GM21367 (cell line): ENCODE results near the gene PROSER3.
A peak's percentile ranks its signal among the peaks of the same experiment; 100 is the strongest.

Experiments
- ATAC-seq: cut with Tn5 transposase; IDR thresholded peaks from one replicate; pipeline ENCODE4 v1.9.1; 2021; ENCODE audit not compliant: unreplicated experiment

PROSER3 gene

DNA sequence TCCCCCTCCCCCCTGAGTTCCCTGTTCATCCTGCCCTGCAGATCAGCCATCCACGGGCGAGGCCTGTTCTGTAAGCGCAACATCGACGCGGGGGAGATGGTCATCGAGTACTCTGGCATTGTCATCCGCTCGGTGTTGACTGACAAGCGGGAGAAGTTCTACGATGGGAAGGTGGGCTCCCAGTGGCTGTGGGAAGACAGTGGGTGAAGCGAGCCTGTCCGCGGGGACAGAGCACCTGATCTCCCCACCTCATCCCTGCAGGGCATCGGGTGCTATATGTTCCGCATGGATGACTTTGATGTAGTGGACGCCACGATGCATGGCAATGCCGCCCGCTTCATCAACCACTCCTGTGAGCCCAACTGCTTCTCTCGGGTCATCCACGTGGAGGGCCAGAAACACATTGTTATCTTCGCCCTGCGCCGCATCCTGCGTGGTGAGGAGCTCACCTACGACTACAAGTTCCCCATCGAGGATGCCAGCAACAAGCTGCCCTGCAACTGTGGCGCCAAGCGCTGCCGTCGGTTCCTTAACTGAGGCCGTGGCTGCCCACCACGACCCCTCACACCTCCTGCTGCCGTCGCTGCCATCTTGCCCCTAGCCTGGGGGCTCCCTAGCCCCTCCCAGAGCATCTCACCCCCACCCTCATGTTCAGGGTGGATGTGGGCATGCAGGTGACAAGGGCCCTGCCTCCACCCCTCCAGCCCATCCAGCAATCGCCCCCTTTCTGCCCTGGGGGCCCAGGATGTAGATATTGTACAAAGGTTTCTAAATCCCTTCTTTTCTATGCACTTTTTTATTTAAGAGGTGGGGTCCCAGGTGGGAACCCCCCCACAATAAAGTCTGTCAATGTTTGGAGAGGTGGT is 19.7 kb upstream of the PROSER3 start:
- no peak for ATAC-seq

DNA sequence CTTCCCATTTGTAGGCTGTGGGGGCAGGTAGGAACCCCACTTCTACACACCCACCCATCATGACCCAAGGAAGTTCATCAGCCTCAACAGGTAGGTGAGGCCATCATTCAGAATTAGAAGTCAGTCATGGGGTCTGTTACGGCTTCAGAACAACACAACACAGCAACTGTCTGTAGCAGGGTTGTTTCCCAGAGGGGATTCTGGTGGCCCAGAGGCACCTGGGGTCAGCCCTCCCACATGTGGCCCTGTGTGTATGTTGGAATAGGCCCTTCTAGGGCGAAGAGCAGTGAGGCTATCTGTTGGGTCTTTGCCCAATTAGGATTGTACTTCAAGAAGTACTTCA is 19.1 kb upstream of the PROSER3 start:
- ATAC-seq = no peak

DNA sequence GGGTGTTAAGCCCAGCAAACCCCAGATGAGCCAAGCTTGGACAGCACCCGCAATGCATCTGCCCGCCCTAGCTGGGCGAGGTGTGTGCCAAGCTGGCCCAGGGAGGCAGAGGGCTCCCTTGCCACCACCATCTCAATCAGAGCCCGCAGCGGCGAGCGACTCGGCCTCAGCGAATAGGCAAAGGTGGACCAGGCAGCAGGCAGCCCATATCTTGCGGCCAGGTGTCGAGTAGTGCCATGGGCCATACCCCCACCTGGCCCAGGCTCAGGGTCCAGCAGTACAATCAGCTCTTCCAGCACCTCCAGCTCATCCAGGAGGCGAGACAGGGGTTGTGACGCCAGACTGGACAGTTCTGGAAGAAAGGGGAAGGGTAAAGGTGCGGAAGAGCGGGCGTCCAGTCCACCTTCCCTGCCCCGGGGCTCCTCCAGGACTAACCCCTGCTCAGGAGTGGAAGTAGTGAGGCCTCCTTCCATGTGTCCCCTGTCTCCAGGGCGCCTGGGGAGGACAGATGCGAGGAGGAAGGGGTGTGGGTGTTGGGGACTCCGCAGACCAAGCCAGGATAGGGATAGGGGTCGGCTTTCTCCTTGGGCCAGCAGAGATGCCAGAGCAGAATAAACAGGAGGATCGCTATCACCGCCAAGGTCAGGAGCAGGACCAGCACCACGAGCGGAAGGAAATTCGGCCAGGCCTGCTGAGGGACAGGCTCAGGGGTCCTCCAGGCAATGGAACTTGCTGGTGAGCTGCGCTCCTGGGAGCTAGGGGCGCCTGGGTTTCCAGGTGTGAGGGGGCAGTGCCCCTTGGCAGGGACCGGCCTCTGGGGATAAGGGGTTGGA is 18.5 kb upstream of the PROSER3 start:
- no peak for ATAC-seq

DNA sequence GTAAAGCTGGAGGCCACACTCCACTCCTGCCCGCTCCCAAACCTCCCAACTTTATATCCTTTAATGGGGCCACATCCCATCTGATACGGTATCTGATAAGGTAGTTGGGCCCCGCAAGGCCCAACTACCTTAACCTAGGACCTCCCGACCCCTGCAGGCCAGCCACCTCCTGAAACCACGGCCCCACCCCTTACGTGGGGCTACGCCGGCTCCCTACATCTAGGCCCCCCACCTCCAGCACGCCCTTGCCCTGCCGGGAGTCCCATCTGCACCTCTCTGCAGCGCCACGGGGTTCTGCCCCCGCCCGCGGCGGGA is 17.9 kb upstream of the PROSER3 start:
- no peak for ATAC-seq

DNA sequence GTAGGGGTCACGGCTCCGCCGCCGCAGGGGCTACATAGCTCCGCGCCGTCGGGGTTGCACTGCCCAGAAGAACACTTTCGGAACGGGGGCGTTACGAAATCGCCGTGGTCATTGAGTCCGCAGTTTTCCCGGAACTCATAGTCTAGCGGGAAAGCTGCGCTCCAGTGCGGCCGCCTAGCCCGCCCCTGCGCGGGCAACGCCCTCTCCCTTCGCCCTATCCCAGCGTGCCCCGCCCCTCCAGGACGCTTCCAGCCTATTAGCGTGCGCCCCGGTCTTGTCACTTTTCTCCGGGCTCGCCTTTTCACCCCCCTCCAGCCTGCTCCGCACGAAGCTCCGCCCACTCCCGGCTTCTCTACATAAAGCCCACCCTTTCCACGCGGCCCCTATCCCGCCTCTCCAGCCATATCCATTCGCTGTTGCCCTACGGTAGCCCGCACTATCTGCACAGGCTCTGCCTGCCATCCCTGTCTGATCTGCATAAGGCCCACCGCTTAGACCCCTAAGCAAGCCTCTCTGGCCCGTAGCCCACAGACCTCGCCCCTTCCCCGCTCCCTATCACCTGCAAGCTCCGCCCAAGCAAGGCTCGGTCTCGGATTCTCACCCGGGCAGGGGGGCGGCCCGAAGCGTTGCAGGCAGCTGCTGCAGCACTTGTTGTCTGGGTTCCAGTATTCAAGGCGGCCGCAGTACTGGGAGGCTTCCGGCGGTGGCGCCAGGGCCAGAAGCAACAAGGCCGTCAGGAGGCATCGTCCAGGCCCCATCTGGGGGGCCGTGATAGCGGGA is 17.4 kb upstream of the PROSER3 start:
- ATAC-seq = peak; percentile 43

DNA sequence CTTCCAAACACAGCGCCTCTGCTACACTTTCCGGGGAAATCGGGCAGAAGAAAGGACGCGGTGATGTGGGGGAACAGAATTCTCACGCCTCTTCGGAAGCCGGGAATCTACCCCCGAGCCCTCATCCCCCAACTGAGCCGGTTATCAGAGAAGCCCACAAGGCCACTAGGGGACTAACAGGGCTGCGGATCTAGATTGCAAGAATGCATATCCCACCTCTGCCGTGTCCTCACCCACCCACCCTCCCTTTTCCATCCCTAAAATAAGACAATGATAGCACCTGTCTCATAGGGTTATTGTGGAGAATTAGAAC is 16.8 kb upstream of the PROSER3 start:
- ATAC-seq = no peak

DNA sequence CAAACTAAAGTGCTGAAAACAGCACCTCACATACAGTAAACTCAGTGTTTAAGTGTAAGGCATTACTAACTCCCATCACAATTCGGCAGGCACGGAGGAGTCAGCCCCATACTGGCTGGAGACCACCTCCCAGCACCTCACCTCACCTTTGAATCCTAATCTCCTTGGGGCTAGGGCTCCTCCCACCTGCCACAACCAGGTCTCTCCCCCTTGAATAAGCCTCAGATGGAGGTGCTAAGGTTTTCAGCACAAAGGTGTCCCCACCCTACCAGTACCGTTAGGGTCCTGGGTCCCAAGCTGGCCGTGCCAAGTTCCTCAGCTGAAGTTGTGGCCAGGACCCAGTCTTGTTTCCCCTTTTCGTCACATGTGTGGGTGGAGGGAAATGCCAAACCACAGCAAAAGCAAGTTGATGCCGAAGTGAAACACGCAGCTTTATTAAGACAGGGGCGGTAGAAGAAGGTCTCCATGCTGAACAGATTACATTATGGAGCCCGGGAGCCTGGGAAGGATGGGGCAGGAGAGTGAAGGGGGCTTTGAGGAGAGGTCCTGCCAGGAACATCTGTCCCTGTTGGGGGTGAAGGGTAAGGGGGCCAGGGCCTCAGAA is 15.8 kb upstream of the PROSER3 start, which contains the start of gene IGFLR1:
Gene IGFLR1, minus strand, starts transcription at position 332 of the 604 bp plus-strand sequence. CDS start 1,272 bp downstream, outside the sequence.
- no peak for ATAC-seq

DNA sequence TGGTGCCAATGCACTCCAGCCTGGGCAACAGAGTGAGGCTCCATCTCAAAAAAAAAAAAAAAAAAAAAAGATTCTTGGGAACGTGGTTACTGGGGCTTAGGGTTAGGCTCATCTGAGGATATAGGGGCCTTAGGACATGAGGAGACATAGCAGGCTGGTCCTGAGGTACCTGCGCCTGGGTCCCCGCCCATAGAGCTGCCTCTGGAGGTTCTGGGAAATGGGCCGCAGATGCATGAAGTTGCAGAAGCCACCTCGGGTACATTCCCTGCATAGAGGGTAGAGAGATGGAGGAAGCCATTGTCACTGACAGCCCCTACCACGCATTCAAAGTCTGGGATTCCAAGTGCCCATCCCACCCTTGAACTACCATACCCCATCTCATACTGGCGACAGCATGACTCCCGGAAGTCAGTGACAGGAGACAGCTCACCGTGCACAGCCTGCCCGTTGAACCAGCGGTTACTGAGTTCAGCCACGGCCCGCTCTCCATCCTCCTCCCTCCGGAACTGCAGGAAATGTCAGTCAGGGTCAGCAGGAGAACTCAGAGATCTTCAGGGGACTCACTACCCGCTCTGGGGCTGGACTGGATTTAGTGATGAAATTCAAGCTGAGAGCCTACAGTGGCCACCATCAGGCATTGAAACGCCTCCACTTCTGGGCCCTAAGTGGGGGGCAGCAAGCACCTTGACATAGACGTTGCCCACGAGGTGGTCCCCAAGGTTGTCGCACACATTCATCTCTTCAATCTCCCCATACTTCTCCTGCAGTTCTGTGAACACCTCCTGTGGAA is 14.1 kb upstream of the PROSER3 start:
- ATAC-seq = no peak

DNA sequence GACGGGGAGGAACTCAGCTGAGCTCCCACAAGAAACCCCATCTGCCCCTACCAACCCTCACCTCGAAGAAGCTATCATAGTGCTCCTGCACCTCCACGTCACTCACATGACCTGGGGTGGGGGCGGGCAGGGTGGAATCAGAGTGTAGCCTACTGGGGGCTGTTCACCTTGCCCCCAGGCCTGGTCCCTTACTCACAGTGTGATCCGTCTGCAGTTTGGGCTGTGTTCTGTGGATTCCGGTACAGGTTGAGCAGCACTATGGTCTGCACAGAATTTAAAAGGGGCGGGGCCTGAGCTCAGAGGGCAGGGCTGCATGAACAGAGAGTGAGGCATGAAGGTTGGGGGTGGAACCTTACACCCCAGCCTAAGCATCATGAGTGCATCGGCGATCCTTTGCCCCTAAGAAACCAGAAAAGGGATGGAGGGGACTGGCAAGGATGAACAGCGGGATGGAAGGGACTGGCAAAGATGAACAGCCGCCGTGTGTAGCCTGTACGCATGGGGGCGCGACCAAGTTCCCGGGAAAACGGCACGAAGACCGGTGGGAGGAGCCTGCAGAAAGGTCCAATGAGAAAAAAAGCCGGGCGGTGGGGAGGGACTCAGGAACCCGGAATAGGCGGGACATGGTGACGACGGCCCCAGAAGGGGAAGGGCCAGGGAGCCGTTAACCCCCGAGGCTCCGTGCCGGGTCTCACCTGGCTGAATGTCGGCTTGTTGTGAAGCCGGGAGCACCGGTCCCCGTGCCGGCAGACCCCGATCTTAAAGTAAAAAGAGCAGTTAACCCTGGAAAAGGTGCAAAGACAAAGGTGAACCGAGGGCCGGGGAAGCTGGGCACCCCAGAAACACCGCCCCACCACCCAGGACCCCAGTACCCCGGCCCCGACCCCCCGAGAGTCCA is 13.3 kb upstream of the PROSER3 start:
- ATAC-seq = peak; percentile 29

DNA sequence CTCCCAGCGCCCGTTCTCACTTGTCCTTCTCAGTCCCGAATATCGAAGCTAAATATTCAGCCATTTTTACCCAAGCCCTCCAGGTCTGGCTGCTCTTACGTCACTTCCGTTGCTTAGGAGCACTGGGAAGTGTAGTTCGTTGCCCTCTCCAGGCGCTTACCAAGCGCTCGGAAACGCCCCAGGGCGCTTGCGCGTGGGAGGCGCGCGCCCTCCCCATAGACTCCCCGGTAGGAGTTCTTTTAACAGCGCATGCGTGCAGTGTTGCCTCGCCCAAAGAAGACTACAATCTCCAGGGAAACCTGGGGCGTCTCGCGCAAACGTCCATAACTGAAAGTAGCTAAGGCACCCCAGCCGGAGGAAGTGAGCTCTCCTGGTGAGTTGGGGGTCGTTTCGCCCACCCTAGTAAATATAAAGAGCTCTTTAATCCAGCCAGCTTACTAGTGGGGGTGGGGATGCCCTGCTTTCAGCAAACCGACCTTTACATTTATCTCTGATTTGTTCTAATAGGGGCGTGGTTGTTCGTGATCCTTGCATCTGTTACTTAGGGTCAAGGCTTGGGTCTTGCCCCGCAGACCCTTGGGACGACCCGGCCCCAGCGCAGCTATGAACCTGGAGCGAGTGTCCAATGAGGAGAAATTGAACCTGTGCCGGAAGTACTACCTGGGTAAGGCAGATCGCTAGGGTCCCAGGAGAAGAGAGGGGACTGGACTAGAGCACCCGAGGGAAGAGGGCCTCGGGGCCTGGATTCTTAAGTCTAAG is 12.5 kb upstream of the PROSER3 start, which contains the start of the genes PSENEN and U2AF1L4:
Gene PSENEN, plus strand, starts transcription at position 324 of the 759 bp plus-strand sequence. Its CDS starts 280 bp downstream, at position 604.
Gene U2AF1L4, minus strand, starts transcription at position 91 of the 759 bp plus-strand sequence. Its CDS starts 27 bp downstream, at position 64.
- ATAC-seq = peak; percentile 33

DNA sequence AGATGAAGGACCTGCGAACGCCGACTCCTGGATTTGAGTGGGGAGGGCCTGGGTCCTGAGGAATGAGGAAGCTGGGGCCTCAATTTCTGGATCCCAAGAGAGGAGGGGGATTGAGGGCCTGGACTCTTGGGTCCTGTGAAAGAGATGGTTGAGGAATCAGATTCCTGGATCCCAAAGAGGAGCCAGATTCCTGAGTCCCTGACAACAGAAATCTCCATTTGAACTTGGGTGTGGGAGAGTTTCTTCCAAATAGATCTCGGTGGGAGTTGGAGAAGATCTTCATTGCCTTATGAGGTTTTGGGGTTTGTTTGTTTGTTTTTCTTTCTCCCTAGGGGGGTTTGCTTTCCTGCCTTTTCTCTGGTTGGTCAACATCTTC is 11.9 kb upstream of the PROSER3 start:
- no peak for ATAC-seq

DNA sequence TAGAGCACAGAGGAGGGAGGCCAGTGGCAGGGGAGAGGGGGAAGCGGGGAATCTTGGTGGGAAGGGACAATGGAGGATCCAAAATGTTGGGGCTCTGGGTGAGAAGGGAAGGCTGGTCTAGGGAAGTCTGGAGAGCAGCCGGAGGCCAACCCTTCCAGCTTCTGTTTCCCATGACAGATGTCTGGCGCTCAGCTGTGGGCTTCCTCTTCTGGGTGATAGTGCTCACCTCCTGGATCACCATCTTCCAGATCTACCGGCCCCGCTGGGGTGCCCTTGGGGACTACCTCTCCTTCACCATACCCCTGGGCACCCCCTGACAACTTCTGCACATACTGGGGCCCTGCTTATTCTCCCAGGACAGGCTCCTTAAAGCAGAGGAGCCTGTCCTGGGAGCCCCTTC is 11.4 kb upstream of the PROSER3 start:
- ATAC-seq = no peak

DNA sequence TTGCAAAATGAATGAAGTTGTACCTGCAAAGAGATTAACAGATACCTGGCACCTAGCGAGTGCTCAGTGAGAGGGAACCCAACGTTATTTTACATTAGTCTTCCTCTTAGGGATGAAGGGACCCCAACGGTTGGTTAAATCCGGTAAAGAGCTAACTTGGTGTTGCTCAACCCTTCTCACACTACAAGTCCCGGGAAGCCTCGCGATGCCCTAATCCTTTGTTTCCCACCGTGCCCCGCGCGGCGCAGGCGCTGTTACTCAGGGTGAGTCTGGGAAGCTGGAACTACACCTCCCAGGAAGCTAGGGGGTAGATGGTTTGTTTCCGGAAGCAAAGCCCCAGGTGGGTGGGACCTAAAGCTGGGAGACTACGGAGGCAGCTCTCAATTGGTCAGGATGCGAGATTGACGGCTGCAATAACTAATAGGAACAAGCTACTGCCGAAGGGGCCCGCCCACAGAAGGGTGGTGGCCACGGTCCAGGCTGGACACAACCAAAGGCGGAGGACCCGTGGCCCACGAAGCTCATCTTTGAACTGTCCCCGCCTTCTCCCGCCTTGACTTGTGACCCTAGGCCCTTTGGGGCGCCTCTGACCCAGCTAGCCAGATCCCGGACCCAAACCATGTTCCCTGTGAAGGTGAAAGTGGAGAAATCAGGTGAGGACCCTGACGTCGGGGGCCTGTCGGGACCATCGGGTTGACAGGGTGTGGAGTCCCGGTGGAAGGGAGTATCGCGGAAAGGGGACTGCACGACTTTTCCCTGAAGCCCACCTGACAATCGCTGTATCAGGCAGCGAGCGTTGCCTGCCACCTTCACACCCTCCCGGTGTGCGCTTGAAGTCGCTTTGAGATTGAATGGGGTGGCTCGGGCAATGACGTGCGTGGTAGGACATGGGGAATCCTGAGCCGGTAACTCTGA is 9.6 kb upstream of the PROSER3 start, which contains the start of gene LIN37:
Gene LIN37, plus strand, starts transcription at position 471 of the 915 bp plus-strand sequence. Its CDS starts 149 bp downstream, at position 620.
- ATAC-seq = peak; percentile 47

DNA sequence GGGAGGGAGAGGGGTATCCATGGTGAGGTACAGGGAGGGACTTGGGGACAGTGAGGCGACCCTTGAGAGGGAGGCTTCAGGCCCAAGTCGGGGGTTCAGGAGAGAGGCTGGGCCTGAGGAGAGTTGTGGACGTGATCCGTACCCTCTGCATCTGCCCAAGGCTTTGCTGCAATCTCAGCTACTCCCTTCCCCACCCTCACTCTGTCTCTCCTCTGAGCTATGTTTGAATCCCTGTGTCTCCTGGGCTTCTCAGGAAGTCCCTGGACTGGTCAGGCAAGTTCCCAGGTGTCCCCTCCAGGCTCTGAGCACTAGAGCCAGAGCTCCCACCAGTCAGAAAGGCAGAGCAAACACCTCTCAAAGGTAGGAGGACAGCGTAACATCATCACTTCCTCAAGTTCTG is 7.8 kb upstream of the PROSER3 start:
- no peak for ATAC-seq

DNA sequence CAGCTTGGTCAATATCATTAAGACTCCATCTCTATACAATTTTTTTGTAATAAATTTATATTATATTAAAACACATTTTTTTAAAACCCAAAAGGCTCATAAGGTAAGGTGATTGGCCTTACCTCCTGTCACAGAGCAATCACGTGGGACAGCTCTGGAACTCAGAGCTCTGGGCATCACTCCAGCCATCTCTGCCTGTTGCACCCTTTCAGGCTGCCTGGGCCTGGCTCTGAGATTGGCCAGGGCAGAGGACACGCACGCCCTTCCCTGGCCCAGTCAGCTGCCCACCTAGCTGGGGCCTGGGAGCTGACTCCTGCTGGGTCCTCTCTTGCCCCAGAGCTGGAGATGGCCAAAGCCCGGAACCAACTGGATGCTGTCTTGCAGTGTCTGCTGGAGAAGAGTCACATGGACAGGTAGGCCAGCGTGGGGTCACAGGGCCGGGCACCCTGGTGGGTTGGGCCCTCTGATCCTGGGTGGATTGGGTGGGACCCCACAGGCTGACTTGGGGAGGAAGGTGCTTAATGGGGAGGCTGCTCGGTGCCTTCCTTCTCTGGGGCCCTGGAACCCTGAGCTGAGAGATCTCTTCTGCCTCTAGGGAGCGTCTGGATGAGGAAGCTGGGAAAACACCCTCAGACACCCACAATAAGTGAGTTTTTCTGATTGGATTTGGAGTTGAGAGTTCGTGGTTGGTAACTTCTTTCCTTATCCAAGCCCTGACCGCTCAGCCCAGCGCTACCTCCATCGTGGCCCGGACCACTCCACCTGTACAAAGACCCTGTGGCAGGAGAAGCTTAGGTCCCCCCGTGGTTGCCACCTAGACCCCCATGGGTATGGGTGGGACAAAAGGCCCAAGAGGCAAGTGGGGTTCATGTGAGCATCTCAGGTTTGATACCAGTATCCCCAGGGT is 5.9 kb upstream of the PROSER3 start:
- ATAC-seq = no peak

DNA sequence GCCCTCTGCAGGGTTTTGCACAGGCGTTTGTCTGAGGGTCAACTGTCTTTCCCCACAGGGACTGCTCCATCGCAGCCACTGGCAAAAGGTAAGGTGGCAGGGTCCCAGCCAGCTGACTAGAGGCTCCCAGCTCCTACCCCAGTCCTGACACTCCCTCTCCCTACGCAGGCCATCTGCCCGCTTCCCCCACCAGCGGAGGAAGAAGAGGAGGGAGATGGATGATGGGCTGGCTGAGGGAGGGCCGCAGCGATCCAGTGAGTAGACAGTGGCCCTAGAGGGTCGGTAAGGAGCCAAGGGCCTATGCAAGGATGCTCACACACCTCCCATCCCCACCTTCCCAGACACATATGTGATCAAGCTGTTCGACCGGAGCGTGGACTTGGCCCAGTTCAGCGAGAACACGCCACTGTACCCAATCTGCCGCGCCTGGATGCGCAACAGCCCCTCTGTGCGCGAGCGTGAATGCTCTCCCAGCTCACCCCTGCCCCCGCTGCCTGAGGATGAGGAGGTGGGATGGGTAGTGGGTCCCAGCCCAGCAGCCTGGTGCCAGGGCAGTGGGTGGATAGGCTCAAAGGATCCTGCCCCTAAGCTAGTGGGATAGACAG is 5.1 kb upstream of the PROSER3 start:
- ATAC-seq = no peak
